Measurements from ENCODE around the gene GPR32. TPM values are rescaled to one million over a fixed set of nuclear protein-coding genes. Genes with fewer than 3 reads are reported as not detected.

GPR32 gene
- total RNA-seq, 1 donor from 2014 or later: not detected

DNA sequence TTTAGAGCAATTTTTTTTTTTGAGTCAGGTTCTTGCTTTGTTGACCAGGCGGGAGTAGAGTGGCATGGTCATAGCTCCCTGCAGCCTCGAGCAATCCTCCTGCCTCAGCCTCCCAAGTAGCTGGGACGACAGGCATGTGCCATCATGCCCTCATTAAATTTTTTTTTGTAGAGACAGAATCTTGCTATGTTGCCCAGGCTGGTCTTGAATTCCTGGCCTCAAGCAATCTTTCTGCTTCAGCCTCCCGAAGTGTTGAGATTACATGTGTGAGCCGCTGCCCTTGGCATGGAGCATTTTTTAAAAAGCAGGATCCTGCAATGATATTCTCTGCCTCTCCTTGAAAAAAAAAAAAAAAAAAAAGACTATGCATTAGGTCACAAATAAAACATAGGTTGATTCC lies 5.9 kb downstream of the GPR32 start:
- Mint-ChIP-seq H3K27ac (no peak overlapping the region), H3K9me3 (no peaks in the 10 kb centered on the region), H3K27me3 (ENCODE audit: insufficient read depth, low read depth) (peaks cover 24% of the 10 kb centered on the region), H3K4me1 (peaks cover 35% of the 10 kb centered on the region), H3K4me3 (no peak overlapping the region), H3K36me3 (no peaks in the 10 kb centered on the region)
- H3F3A ChIP-seq (ENCODE audit: low read depth): peaks cover 5% of the 10 kb centered on the region
- no peaks in the 10 kb centered on the region for H3K4me1 ChIP-seq
- no peak overlapping the region for H3K4me3 ChIP-seq
- no peaks in the 10 kb centered on the region for H4K20me1 ChIP-seq (ENCODE audit: low read depth)
- no peak overlapping the region for H3K27ac ChIP-seq
- H3K36me3 ChIP-seq: no peaks in the 10 kb centered on the region
- no peaks in the 10 kb centered on the region for H3K79me2 ChIP-seq (ENCODE audit: low read depth)
- no peak for DNase-seq (ENCODE audit: low spot score)
- H3K9ac ChIP-seq: no peak overlapping the region
- no peaks in the 10 kb centered on the region for H3K9me3 ChIP-seq (ENCODE audit: low read depth)
- H2AFZ ChIP-seq (replicated peaks): no peak overlapping the region
- H3K27me3 ChIP-seq: peaks cover 68% of the 10 kb centered on the region
- TF ChIP-seq EZH2 (IDR thresholded peaks at IDR 0.05): no peak
- no peak for TF ChIP-seq CTCF (IDR thresholded peaks at IDR 0.05)
- no peak overlapping the region for H3K4me2 ChIP-seq

DNA sequence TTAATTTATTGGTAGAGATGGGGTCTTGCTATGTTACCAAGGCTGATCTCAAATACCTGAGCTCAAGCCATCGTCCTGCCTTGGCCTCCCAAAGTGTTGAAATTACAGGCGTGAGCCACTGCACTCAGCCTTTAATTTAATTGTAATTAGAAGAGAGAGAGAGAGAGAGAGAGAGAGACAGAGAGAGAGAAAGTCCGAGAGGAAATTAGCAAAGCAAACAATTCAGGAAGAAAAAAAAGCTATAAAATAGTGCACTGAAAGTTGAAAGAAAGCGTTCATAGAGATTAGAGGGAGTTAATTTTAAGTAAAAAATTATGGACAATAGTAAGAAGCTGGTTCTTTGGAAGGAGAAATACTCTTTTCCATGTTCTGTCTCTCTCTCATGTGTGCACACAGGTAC lies 7.0 kb downstream of the GPR32 start:
- Histone ChIP-seq H3K36me3 (no peaks in the 10 kb centered on the region), H3K4me1 (no peaks in the 10 kb centered on the region), H4K20me1 (ENCODE audit: low read depth) (no peaks in the 10 kb centered on the region), H3K4me2 (no peak overlapping the region), H3K27me3 (peaks cover 79% of the 10 kb centered on the region), H3K9ac (no peak overlapping the region), H3K9me3 (ENCODE audit: low read depth) (no peaks in the 10 kb centered on the region), H3K27ac (no peak overlapping the region), H3K79me2 (ENCODE audit: low read depth) (no peaks in the 10 kb centered on the region), H3K4me3 (no peak overlapping the region), H2AFZ (replicated peaks) (no peak overlapping the region), H3F3A (ENCODE audit: low read depth) (peaks cover 5% of the 10 kb centered on the region)
- Mint-ChIP-seq H3K4me3 (peak overlapping the region; percentile 18), H3K27ac (no peak overlapping the region), H3K36me3 (no peaks in the 10 kb centered on the region), H3K4me1 (peaks cover 35% of the 10 kb centered on the region), H3K27me3 (ENCODE audit: insufficient read depth, low read depth) (peaks cover 24% of the 10 kb centered on the region), H3K9me3 (no peaks in the 10 kb centered on the region)
- TF ChIP-seq EZH2phosphoT487 (IDR thresholded peaks at IDR 0.05) (no peak), EZH2 (IDR thresholded peaks at IDR 0.05) (no peak), CTCF (IDR thresholded peaks at IDR 0.05) (no peak)
- no peak for DNase-seq (ENCODE audit: low spot score)

DNA sequence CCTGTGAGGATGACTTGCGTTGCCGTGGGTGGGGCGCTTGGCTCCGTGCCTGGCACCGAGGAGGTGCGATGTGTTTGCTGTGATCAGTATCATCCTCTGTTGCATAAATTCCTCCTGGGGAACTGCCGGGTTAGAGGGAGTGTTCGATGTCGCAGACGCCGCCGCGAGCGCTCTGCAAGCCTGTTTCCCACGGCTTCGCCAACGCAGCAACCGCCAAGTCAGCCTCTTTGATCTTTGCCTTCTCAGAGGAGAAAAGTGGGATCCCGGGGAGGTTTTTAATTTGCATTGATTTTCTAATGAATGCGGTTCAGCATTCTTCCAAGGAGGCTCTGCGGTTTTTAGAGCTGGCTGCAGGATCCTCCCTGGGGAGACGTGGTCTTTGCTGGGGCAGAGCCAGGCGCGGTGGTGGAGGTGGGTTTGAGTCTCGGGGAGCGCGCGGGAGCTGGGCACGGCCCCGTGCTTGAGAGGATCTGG lies 7.6 kb downstream of the GPR32 start:
- Mint-ChIP-seq H3K27ac (no peak overlapping the region), H3K4me1 (peaks cover 39% of the 10 kb centered on the region), H3K27me3 (ENCODE audit: insufficient read depth, low read depth) (peaks cover 28% of the 10 kb centered on the region), H3K9me3 (no peaks in the 10 kb centered on the region), H3K36me3 (no peaks in the 10 kb centered on the region), H3K4me3 (peak overlapping the region; percentile 80)
- Histone ChIP-seq H3K27ac (no peak overlapping the region), H3K36me3 (no peaks in the 10 kb centered on the region), H3K27me3 (peaks cover 85% of the 10 kb centered on the region), H3F3A (ENCODE audit: low read depth) (peaks cover 5% of the 10 kb centered on the region), H3K9ac (no peak overlapping the region), H4K20me1 (ENCODE audit: low read depth) (no peaks in the 10 kb centered on the region), H3K9me3 (ENCODE audit: low read depth) (no peaks in the 10 kb centered on the region), H3K4me3 (peak overlapping the region; percentile 15), H3K4me1 (no peaks in the 10 kb centered on the region), H3K79me2 (ENCODE audit: low read depth) (no peaks in the 10 kb centered on the region), H2AFZ (replicated peaks) (no peak overlapping the region), H3K4me2 (peak overlapping the region; percentile 57)
- TF ChIP-seq EZH2 (IDR thresholded peaks at IDR 0.05) (peak; percentile 50), EZH2phosphoT487 (IDR thresholded peaks at IDR 0.05) (peak; percentile 57), CTCF (IDR thresholded peaks at IDR 0.05) (no peak)
- DNase-seq (ENCODE audit: low spot score): peak; percentile 68

Measured in neural progenitor cell (in vitro differentiated cells).